ENCODE measurements around the gene CELF4. TPM values are rescaled to one million over a fixed set of nuclear protein-coding genes. Genes with fewer than 3 reads are reported as not detected.

Gene CELF4
- total and polyA plus RNA-seq, 2 of the 4 experiments (the other 2 are of a cell fraction): not detected

- no peak overlapping the region for H3K56ac ChIP-seq (ENCODE audit: extremely low read depth, insufficient read depth, low read length)
- no peak overlapping the region for H3K18ac ChIP-seq (ENCODE audit: low read depth, low read length)
- no TSS peak for BruUV-seq (replicated peaks)
- no peak overlapping the region for H2BK15ac ChIP-seq (ENCODE audit: low read depth, low read length)
- H2AK9ac ChIP-seq (replicated peaks; ENCODE audit: low read depth, low read length, poor library complexity): no peak overlapping the region
- dilution Hi-C loops (cut with HindIII; ENCODE audit: low sequenced_read_pairs, unreplicated experiment) (no loop called here), intact Hi-C loops (cut with micrococcal nuclease) (no loop called here), in situ Hi-C loops (cut with MboI; ENCODE audit: low sequenced_read_pairs) (no loop called here)
- H3K79me1 ChIP-seq (ENCODE audit: low read depth in 1 of 2, low read length in 2 of 2): no peaks in the 10 kb centered on the region
- no peaks in the 10 kb centered on the region for H3K27me3 ChIP-seq (ENCODE audit: control insufficient read depth, insufficient read depth, low read length)
- H3K14ac ChIP-seq (replicated peaks; ENCODE audit: low read depth, low read length): no peak overlapping the region
- no peak overlapping the region for H3K4me2 ChIP-seq (ENCODE audit: low read depth, low read length)
- H2BK120ac ChIP-seq (ENCODE audit: low read depth, low read length): no peak overlapping the region
- no peak overlapping the region for H2BK5ac ChIP-seq (ENCODE audit: low read depth, low read length, poor library complexity, severe bottlenecking)
- no peak overlapping the region for H3K23ac ChIP-seq (ENCODE audit: low read depth, low read length)
- POLR2A ChIA-PET (ENCODE audit: unreplicated experiment): no interaction called here
- no peak for DNase-seq
- no peak overlapping the region for H2BK20ac ChIP-seq (ENCODE audit: low read depth, low read length)
- no peaks in the 10 kb centered on the region for H3K36me3 ChIP-seq (ENCODE audit: control insufficient read depth, insufficient read depth, low read length)
- H4K8ac ChIP-seq (ENCODE audit: low read depth in 2 of 2, low read length in 2 of 2): no peak overlapping the region
- no peak for TF ChIP-seq ELK1 (IDR thresholded peaks at IDR 0.05; ENCODE audit: borderline replicate concordance, low read depth, low read length)
- no peak for TF ChIP-seq SMC3 (IDR thresholded peaks at IDR 0.05; ENCODE audit: low read depth, low read length)
- TF ChIP-seq NFE2L2 (IDR thresholded peaks at IDR 0.05; ENCODE audit: low read depth, low read length): no peak
- no peak for TF ChIP-seq MAZ (IDR thresholded peaks at IDR 0.05; ENCODE audit: borderline replicate concordance, low read depth, low read length)
- TF ChIP-seq POLR2A (IDR thresholded peaks at IDR 0.05; ENCODE audit: low read depth, low read length): no peak
- no peak for TF ChIP-seq MAFK (IDR thresholded peaks at IDR 0.05; ENCODE audit: low read depth, low read length)
- no peak for TF ChIP-seq RFX5 (IDR thresholded peaks at IDR 0.05; ENCODE audit: low read depth, low read length)
- TF ChIP-seq FOS (IDR thresholded peaks at IDR 0.05; ENCODE audit: low read depth, low read length): no peak
- TF ChIP-seq CHD1 (IDR thresholded peaks at IDR 0.05; ENCODE audit: low read depth, low read length): no peak
- no peak for TF ChIP-seq BHLHE40 (IDR thresholded peaks at IDR 0.05; ENCODE audit: low read depth, low read length)
- no peak for TF ChIP-seq CEBPB (IDR thresholded peaks at IDR 0.05; ENCODE audit: low read depth, low read length)
- TF ChIP-seq RCOR1 (IDR thresholded peaks at IDR 0.05; ENCODE audit: insufficient replicate concordance, low read length): no peak
- no peak for TF ChIP-seq MXI1 (IDR thresholded peaks at IDR 0.05; ENCODE audit: borderline replicate concordance, low read depth, low read length)
- no peak for TF ChIP-seq USF2 (IDR thresholded peaks at IDR 0.05; ENCODE audit: low read depth, low read length)
- TF ChIP-seq RAD21 (IDR thresholded peaks at IDR 0.05; ENCODE audit: low read length): no peak
- TF ChIP-seq CTCF (conservative IDR thresholded peaks at IDR 0.05; ENCODE audit: low read depth, low read length): no peak
- no peak overlapping the region for H3K4ac ChIP-seq (ENCODE audit: low read depth, low read length)
- H2AFZ ChIP-seq (replicated peaks; ENCODE audit: low read length, poor library complexity): no peak overlapping the region
- H4K20me1 ChIP-seq (ENCODE audit: insufficient read depth, low read length): no peaks in the 10 kb centered on the region
- H2AK5ac ChIP-seq (ENCODE audit: low read depth, low read length): no peak overlapping the region
- CTCF ChIA-PET: no interaction called here
- H3K27ac ChIP-seq (ENCODE audit: insufficient read depth, low read length): no peak overlapping the region
- H3K4me3 ChIP-seq (ENCODE audit: insufficient read depth, low read depth, low read length): no peak overlapping the region
- no peaks in the 10 kb centered on the region for H3K9me3 ChIP-seq (ENCODE audit: control insufficient read depth, insufficient read depth, low read length)
- no peak overlapping the region for H3K9ac ChIP-seq (ENCODE audit: low read depth, low read length)
- no peak for ATAC-seq (ENCODE audit: low read depth)
- H3K9me1 ChIP-seq (ENCODE audit: insufficient read depth, low read length): no peaks in the 10 kb centered on the region
- no peak overlapping the region for H4K91ac ChIP-seq (ENCODE audit: insufficient read depth, low read depth, low read length)
- no peak overlapping the region for H4K5ac ChIP-seq (ENCODE audit: low read depth, low read length)
- no CpG with 5 or more reads among the region's 2 CpGs for WGBS, 2 experiments (ENCODE audit: extremely low coverage in 2 of 2, insufficient read length in 1 of 2)
- no peaks in the 10 kb centered on the region for H3K4me1 ChIP-seq (ENCODE audit: control insufficient read depth, insufficient read depth, low read length)
Observed at GRCh38 chr18:37588289-37588688, 22.7 kb upstream of the CELF4 start.
